H1 (cell line): ENCODE measurements around the gene NUBPL. TPM values are rescaled to one million over a fixed set of nuclear protein-coding genes. Genes with fewer than 3 reads are reported as not detected.

Experiments used
- BCL11A ChIP-seq, 2 experiments: IDR thresholded peaks; one replicate each; pipeline ENCODE4 v1.6.1; 2011; ENCODE audit warnings: low read depth in 2 of 2, low read length in 2 of 2, mild to moderate bottlenecking in 2 of 2
- BRCA1 ChIP-seq: IDR thresholded peaks from 2 replicates; pipeline ENCODE4 v1.6.1; 2012; ENCODE audit warnings: low read depth, low read length, improper control_type of control experiment
- CHD2 ChIP-seq: IDR thresholded peaks from 2 replicates; pipeline ENCODE4 v1.6.1; 2012; ENCODE audit warnings: low read length, improper control_type of control experiment
- CTBP2 ChIP-seq: IDR thresholded peaks from 2 replicates; pipeline ENCODE4 v1.7.0; 2011; ENCODE audit warnings: borderline replicate concordance, mild to moderate bottlenecking, moderate library complexity, mixed read lengths, low read length; ENCODE audit not compliant: insufficient read depth, insufficient read length
- EP300 ChIP-seq, 2 experiments: IDR thresholded peaks; 1 replicate in 1 of 2; 2 replicates in 1 of 2; pipeline ENCODE4 v1.6.1; 2011 to 2012; ENCODE audit warnings: low read depth in 2 of 2, low read length in 2 of 2, mild to moderate bottlenecking in 2 of 2, borderline replicate concordance in 1 of 2, inconsistent platforms in 1 of 2, moderate library complexity in 1 of 2
- JUND ChIP-seq: IDR thresholded peaks from 2 replicates; pipeline ENCODE4 v1.6.1; 2011; ENCODE audit warnings: mild to moderate bottlenecking, improper control_type of control experiment, low read length
- KDM4A ChIP-seq: IDR thresholded peaks from one replicate; pipeline ENCODE4 v1.7.1; 2012; ENCODE audit warnings: low read depth, mild to moderate bottlenecking, moderate library complexity, low read length, inconsistent platforms; ENCODE audit not compliant: severe bottlenecking
- NRF1 ChIP-seq: IDR thresholded peaks from 2 replicates; pipeline ENCODE4 v1.6.1; 2011; ENCODE audit warnings: mild to moderate bottlenecking, low read depth, low read length, improper control_type of control experiment
- TCF12 ChIP-seq: IDR thresholded peaks from 2 replicates; pipeline ENCODE4 v1.6.1; 2011; ENCODE audit warnings: low read depth, mild to moderate bottlenecking, low read length
- polyA plus RNA-seq, 7 experiments: library from polyadenylated mRNA; depleted of rRNA in 3 of 7; stranded (reverse) in 5 of 7; unstranded in 2 of 7; fragments of >200 nt in 5 of 7; fragments of 200-250 nt in 2 of 7; gene quantifications; 1 replicate in 5 of 7; 2 replicates in 1 of 7; 4 replicates in 1 of 7; pipeline versions ENCODE4 v1.2.1 to v1.2.3, GENCODE V29; 2011 to 2013; ENCODE audit warnings: missing spikeins in 2 of 7, mixed read lengths in 2 of 7
- total RNA-seq: library from RNA; stranded (reverse); fragmentation: NEBNext Ultra II Directional; extraction: Animal tissue kit (Norgen Biotek cat#: 25700); gene quantifications from 2 replicates; pipeline ENCODE4 v1.2.1, GENCODE V29; 2021

NUBPL gene
- total and polyA plus RNA-seq, 2 of the 8 experiments (the other 6 are each of a cell fraction or from before 2014, with no cell fraction given) = 1.6 to 6.8 TPM

DNA sequence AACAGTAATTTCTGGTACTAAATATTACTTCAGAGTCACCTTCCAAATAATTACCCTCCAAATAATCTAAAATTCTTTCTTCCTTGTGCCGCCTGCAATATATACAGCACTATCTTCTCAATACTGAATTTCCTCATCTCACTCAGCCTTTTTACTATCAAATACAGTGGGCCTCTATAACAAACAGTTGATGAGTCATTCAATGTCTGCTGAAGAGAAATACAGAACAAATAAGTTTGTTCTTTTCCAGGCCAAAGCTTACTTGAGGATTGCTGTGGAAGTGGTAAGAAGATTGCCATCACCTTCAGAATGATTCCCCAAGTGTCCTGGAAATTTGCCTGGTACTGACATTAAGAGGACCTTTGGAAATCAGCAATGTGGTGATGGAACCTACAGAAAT lies 297.7 kb downstream of the NUBPL start (continued):
- TF ChIP-seq KDM4A = no peak
- TF ChIP-seq JUND = no peak
- TF ChIP-seq NRF1 = no peak
- no peak for TF ChIP-seq EP300 (IDR thresholded peaks at IDR 0.05; ENCODE audit: borderline replicate concordance in 1 of 2, low read depth in 2 of 2, low read length in 2 of 2)
- TF ChIP-seq BRCA1 = no peak
- TF ChIP-seq BCL11A (IDR thresholded peaks at IDR 0.05; ENCODE audit: low read depth in 2 of 2, low read length in 2 of 2) = no peak
- TF ChIP-seq TCF12 = no peak
- no peak for TF ChIP-seq CHD2
- TF ChIP-seq CTBP2 = no peak
